Neural crest cell (in vitro differentiated cells): Measurements from ENCODE around the gene MYO5B. TPM values are rescaled to one million over a fixed set of nuclear protein-coding genes. Genes with fewer than 3 reads are reported as not detected.

Experiments used
- DNase-seq: peaks from one replicate; pipeline ENCODE4 v3.0.0; 2021; ENCODE audit warnings: low read depth, mixed read lengths, low spot score
- H3K27ac Mint-ChIP-seq: one replicate; pipeline ENCODE4 v1.8.0; 2021; ENCODE audit warnings: mild to moderate bottlenecking, mixed read lengths; ENCODE audit not compliant: unreplicated experiment
- H3K27me3 Mint-ChIP-seq: 2 replicates; pipeline ENCODE4 v1.8.0; 2021; ENCODE audit warnings: low read depth, mild to moderate bottlenecking, mixed read lengths
- H3K36me3 Mint-ChIP-seq: 2 replicates; pipeline ENCODE4 v1.8.0; 2021; ENCODE audit warnings: low read depth, mild to moderate bottlenecking, mixed read lengths
- H3K4me1 Mint-ChIP-seq: 2 replicates; pipeline ENCODE4 v1.8.0; 2021; ENCODE audit warnings: mixed read lengths
- H3K4me3 Mint-ChIP-seq: one replicate; pipeline ENCODE4 v1.8.0; 2021; ENCODE audit warnings: mild to moderate bottlenecking, mixed read lengths
- H3K9me3 Mint-ChIP-seq: 2 replicates; pipeline ENCODE4 v1.8.0; 2021; ENCODE audit warnings: mixed read lengths
- CTCF ChIP-seq: fragments of 200-600 bp; sonication (generic); conservative IDR thresholded peaks from 2 replicates; pipeline ENCODE4 v1.5.0; 2021; ENCODE audit warnings: antibody characterized with exemption, mild to moderate bottlenecking
- total RNA-seq: library from RNA; stranded (reverse); gene quantifications from 2 replicates; pipeline ENCODE4 v1.2.1, GENCODE V29; 2021

Gene MYO5B
- total RNA-seq, 1 donor from 2014 or later: 0.40 TPM

GRCh38 chr18:49815927-49816326 is 379.0 kb downstream of the MYO5B start:
- no peak for TF ChIP-seq CTCF
- DNase-seq: no peak
- peaks cover 7% of the 10 kb centered on the region for H3K36me3 Mint-ChIP-seq
- no peaks in the 10 kb centered on the region for H3K9me3 Mint-ChIP-seq
- H3K27me3 Mint-ChIP-seq: no peaks in the 10 kb centered on the region
- peaks cover 34% of the 10 kb centered on the region for H3K4me1 Mint-ChIP-seq
- no peak overlapping the region for H3K27ac Mint-ChIP-seq
- no peak overlapping the region for H3K4me3 Mint-ChIP-seq

GRCh38 chr18:49814147-49814499 is 380.8 kb downstream of the MYO5B start:
- no peak for TF ChIP-seq CTCF
- Mint-ChIP-seq H3K27ac (peak overlapping the region; percentile 99), H3K4me1 (peaks cover 35% of the 10 kb centered on the region), H3K27me3 (no peaks in the 10 kb centered on the region), H3K36me3 (peaks cover 18% of the 10 kb centered on the region), H3K9me3 (peaks cover 7% of the 10 kb centered on the region), H3K4me3 (peak overlapping the region; percentile 95)
- DNase-seq: peak; percentile 50

- TF ChIP-seq CTCF: no peak
- Mint-ChIP-seq H3K27ac (peak within 1 kb of the TSS; percentile 99), H3K27me3 (no peaks in the 10 kb centered on the region), H3K9me3 (peaks cover 9% of the 10 kb centered on the region), H3K4me1 (peaks cover 35% of the 10 kb centered on the region), H3K36me3 (peaks cover 21% of the 10 kb centered on the region), H3K4me3 (peak within 1 kb of the TSS; percentile 95)
- peak; percentile 75 for DNase-seq
Measured at GRCh38 chr18:49813319-49814146, 381.4 kb downstream of the MYO5B start, which contains the start of gene ACAA2. TSS of gene ACAA2 (minus strand) at chr18:49813533. CDS start at chr18:49813484, 49 bp downstream.

GRCh38 chr18:49813069-49813318 is 382.0 kb downstream of the MYO5B start:
- Mint-ChIP-seq H3K4me1 (peaks cover 35% of the 10 kb centered on the region), H3K27me3 (no peaks in the 10 kb centered on the region), H3K27ac (peak overlapping the region; percentile 66), H3K36me3 (peaks cover 27% of the 10 kb centered on the region), H3K4me3 (peak overlapping the region; percentile 95), H3K9me3 (peaks cover 12% of the 10 kb centered on the region)
- TF ChIP-seq CTCF: no peak
- DNase-seq: no peak

- TF ChIP-seq CTCF: no peak
- Mint-ChIP-seq H3K4me3 (peak overlapping the region; percentile 95), H3K36me3 (peaks cover 29% of the 10 kb centered on the region), H3K27me3 (no peaks in the 10 kb centered on the region), H3K4me1 (peaks cover 35% of the 10 kb centered on the region), H3K27ac (peak overlapping the region; percentile 66), H3K9me3 (peaks cover 12% of the 10 kb centered on the region)
- no peak for DNase-seq
Measured at GRCh38 chr18:49812286-49813068, 382.5 kb downstream of the MYO5B start.
